Neural cell (in vitro differentiated cells): ENCODE data around the gene PLA2G2C. TPM values are rescaled to one million over a fixed set of nuclear protein-coding genes. Genes with fewer than 3 reads are reported as not detected.
A peak's percentile ranks its signal among the peaks of the same experiment; 100 is the strongest.

Experiments
- H2AFZ ChIP-seq: fragments of 200-600, 300-800 bp; sonication (generic), shearing (Covaris generic); 2 replicates; pipeline ENCODE4 v1.6.0; 2014; ENCODE audit warnings: low read depth, mild to moderate bottlenecking, antibody characterized with exemption, low read length, moderate library complexity
- H3F3A ChIP-seq: fragments of 200-600 bp; shearing (Covaris generic); 2 replicates; pipeline ENCODE4 v1.6.1; 2016; ENCODE audit warnings: mild to moderate bottlenecking, moderate library complexity, mixed read lengths, antibody characterized with exemption, low read length; ENCODE audit not compliant: insufficient read depth, poor library complexity, severe bottlenecking
- H3K27ac ChIP-seq: fragments of 200-600, 300-800 bp; sonication (generic), shearing (Covaris generic); 2 replicates; pipeline ENCODE4 v1.5.1; 2014; ENCODE audit warnings: mild to moderate bottlenecking, low read length, moderate library complexity
- H3K27me3 ChIP-seq: fragments of 300-800, 200-600 bp; sonication (generic), shearing (Covaris generic); 2 replicates; pipeline ENCODE4 v1.6.0; 2014; ENCODE audit warnings: mild to moderate bottlenecking, low read depth, low read length, moderate library complexity; ENCODE audit not compliant: insufficient read depth
- H3K36me3 ChIP-seq: fragments of 300-800, 200-600 bp; sonication (generic), shearing (Covaris generic); 2 replicates; pipeline ENCODE4 v1.5.1; 2014; ENCODE audit warnings: mild to moderate bottlenecking, antibody characterized with exemption, low read length, moderate library complexity; ENCODE audit not compliant: insufficient read depth
- H3K4me2 ChIP-seq: fragments of 300-800, 200-600 bp; sonication (generic), shearing (Covaris generic); 2 replicates; pipeline ENCODE4 v1.6.0; 2014; ENCODE audit warnings: mild to moderate bottlenecking, low read length
- H3K4me3 ChIP-seq: fragments of 300-800, 200-600 bp; sonication (generic), shearing (Covaris generic); 2 replicates; pipeline ENCODE4 v1.5.1; 2014; ENCODE audit warnings: mild to moderate bottlenecking, low read length, moderate library complexity
- H3K79me2 ChIP-seq: fragments of 200-600 bp; shearing (Covaris generic); replicated peaks from 2 replicates; pipeline ENCODE4 v1.6.0; 2014; ENCODE audit warnings: mild to moderate bottlenecking, low read length, moderate library complexity; ENCODE audit not compliant: insufficient read depth
- H3K9ac ChIP-seq: fragments of 300-800, 200-600 bp; sonication (generic), shearing (Covaris generic); 2 replicates; pipeline ENCODE4 v1.6.1; 2016; ENCODE audit warnings: mild to moderate bottlenecking, low read length, mixed read lengths
- H3K9me2 ChIP-seq: fragments of 200-600 bp; shearing (Covaris generic); 2 replicates; pipeline ENCODE4 v1.6.1; 2016; ENCODE audit warnings: mild to moderate bottlenecking, low read length, mixed read lengths; ENCODE audit not compliant: insufficient read depth
- H3K9me3 ChIP-seq: fragments of 200-600, 300-800 bp; sonication (generic), shearing (Covaris generic); 2 replicates; pipeline ENCODE4 v1.6.1; 2016; ENCODE audit warnings: mild to moderate bottlenecking, mixed run types, low read length, moderate library complexity, mixed read lengths
- H4K20me1 ChIP-seq: fragments of 200-600 bp; shearing (Covaris generic); 2 replicates; pipeline ENCODE4 v1.6.1; 2016; ENCODE audit warnings: mild to moderate bottlenecking, mixed run types; ENCODE audit not compliant: insufficient read depth
- EP300 ChIP-seq: fragments of 450-650 bp; conservative IDR thresholded peaks from 2 replicates; pipeline ENCODE4 v1.6.1; 2014; ENCODE audit warnings: antibody characterized with exemption, mild to moderate bottlenecking, moderate library complexity; ENCODE audit not compliant: poor library complexity, severe bottlenecking
- EZH2 ChIP-seq: fragments of 200-600, 300-800 bp; shearing (Covaris generic), sonication (generic); IDR thresholded peaks from 2 replicates; pipeline ENCODE4 v1.6.1; 2014; ENCODE audit warnings: antibody characterized with exemption, low read length, borderline replicate concordance, mild to moderate bottlenecking; ENCODE audit not compliant: insufficient read depth, poor library complexity, severe bottlenecking
- MXI1 ChIP-seq: fragments of 450-650 bp; conservative IDR thresholded peaks from 2 replicates; pipeline ENCODE4 v1.6.1; 2014; ENCODE audit warnings: antibody characterized with exemption, mild to moderate bottlenecking; ENCODE audit not compliant: poor library complexity, severe bottlenecking
- POLR2AphosphoS5 ChIP-seq: IDR thresholded peaks from 2 replicates; pipeline ENCODE4 v1.6.1; 2012
- RAD21 ChIP-seq: fragments of 450-650 bp; conservative IDR thresholded peaks from 2 replicates; pipeline ENCODE4 v1.6.1; 2014; ENCODE audit warnings: antibody characterized with exemption, mild to moderate bottlenecking, moderate library complexity
- REST ChIP-seq: IDR thresholded peaks from 2 replicates; pipeline ENCODE4 v1.6.1; 2012; ENCODE audit warnings: borderline replicate concordance
- SMC3 ChIP-seq: fragments of 450-650 bp; conservative IDR thresholded peaks from 2 replicates; pipeline ENCODE4 v1.6.1; 2014; ENCODE audit warnings: antibody characterized with exemption, mild to moderate bottlenecking, moderate library complexity; ENCODE audit not compliant: poor library complexity
- TAF1 ChIP-seq: IDR thresholded peaks from 2 replicates; pipeline ENCODE4 v1.6.1; 2012; ENCODE audit warnings: low read depth
- polyA plus RNA-seq: library from polyadenylated mRNA; depleted of rRNA; stranded (reverse); fragments of >200 nt; gene quantifications from 2 replicates; pipeline ENCODE4 v1.2.3, GENCODE V29; 2014
- TF ChIP-seq, protein P1 (sequence below): fragments of 450-650 bp; IDR thresholded peaks from 2 replicates; pipeline ENCODE4 v1.5.1; 2014; ENCODE audit warnings: antibody characterized with exemption, mild to moderate bottlenecking, moderate library complexity; ENCODE audit not compliant: poor library complexity, severe bottlenecking

PLA2G2C gene
- polyA plus RNA-seq, 1 donor from 2014 or later = not detected

DNA sequence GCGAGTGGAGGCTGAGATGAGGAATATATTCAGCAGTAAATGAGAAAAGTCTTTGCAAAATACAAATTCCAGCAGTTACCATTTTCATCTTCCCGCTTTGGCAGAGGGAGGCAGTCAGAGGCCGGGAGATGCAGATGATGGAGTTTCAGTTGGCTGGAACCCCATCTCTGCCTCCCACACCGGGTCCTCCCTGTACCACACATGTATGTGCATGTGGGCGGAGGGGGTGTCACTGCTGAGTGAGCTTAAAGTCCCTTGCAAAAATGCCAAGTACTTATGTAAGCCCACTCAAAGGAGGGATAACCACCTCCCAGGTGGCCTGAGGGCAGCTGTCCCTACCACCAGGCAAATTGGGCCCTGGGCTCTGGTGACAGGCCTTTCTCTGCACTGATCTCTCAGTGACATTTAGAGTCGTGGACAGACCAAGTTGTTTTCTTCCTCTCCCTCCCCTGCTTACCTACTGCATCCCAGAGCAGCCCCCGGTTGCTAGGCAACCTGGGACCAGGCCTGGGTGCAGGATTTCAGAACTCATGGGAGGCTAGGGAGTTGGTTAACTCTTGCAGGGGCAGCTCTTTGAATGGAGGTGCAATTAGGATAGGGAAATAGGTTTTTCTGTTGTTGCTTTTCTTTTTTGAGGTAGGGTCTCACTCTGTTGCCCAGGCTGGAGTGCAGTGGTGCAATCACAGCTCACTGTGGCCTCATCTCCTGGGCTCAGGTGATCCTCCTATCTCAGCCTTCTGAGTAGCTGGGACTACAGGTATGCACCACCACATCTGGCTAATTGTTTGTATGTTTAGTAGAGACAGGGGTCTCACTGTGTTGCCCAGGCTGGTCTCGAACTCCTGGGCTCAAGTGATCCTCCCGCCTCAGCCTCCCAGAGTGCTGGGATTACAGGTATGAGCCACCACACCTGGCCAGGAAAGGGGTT is 17.5 kb downstream of the PLA2G2C start:
- Histone ChIP-seq H4K20me1 (no peaks in the 10 kb centered on the region), H3F3A (no peaks in the 10 kb centered on the region), H3K27me3 (no peaks in the 10 kb centered on the region), H3K4me2 (no peak overlapping the region), H2AFZ (no peak overlapping the region), H3K9me2 (no peaks in the 10 kb centered on the region), H3K9me3 (no peaks in the 10 kb centered on the region), H3K27ac (no peak overlapping the region), H3K79me2 (no peaks in the 10 kb centered on the region), H3K4me3 (peak overlapping the region; percentile 30), H3K9ac (no peak overlapping the region), H3K36me3 (no peaks in the 10 kb centered on the region)
- no peak for TF ChIP-seq RAD21
- TF ChIP-seq TAF1 = no peak
- TF ChIP-seq SMC3 = no peak
- TF ChIP-seq, protein P1, sequence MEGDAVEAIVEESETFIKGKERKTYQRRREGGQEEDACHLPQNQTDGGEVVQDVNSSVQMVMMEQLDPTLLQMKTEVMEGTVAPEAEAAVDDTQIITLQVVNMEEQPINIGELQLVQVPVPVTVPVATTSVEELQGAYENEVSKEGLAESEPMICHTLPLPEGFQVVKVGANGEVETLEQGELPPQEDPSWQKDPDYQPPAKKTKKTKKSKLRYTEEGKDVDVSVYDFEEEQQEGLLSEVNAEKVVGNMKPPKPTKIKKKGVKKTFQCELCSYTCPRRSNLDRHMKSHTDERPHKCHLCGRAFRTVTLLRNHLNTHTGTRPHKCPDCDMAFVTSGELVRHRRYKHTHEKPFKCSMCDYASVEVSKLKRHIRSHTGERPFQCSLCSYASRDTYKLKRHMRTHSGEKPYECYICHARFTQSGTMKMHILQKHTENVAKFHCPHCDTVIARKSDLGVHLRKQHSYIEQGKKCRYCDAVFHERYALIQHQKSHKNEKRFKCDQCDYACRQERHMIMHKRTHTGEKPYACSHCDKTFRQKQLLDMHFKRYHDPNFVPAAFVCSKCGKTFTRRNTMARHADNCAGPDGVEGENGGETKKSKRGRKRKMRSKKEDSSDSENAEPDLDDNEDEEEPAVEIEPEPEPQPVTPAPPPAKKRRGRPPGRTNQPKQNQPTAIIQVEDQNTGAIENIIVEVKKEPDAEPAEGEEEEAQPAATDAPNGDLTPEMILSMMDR = no peak
- TF ChIP-seq POLR2AphosphoS5 = no peak
- TF ChIP-seq REST = no peak
- TF ChIP-seq EP300 = no peak
- no peak for TF ChIP-seq MXI1
- no peak for TF ChIP-seq EZH2

GRCh38 chr1:20167126-20167525 is 19.2 kb downstream of the PLA2G2C start:
- no peaks in the 10 kb centered on the region for H3K36me3 ChIP-seq
- H3F3A ChIP-seq = no peaks in the 10 kb centered on the region
- no peak overlapping the region for H3K9ac ChIP-seq
- no peaks in the 10 kb centered on the region for H3K9me3 ChIP-seq
- H3K9me2 ChIP-seq = no peaks in the 10 kb centered on the region
- no peak overlapping the region for H2AFZ ChIP-seq
- no peaks in the 10 kb centered on the region for H3K79me2 ChIP-seq
- no peak overlapping the region for H3K4me2 ChIP-seq
- TF ChIP-seq REST (no peak), RAD21 (no peak), MXI1 (no peak), POLR2AphosphoS5 (no peak), EP300 (no peak), TAF1 (no peak), SMC3 (no peak), EZH2 (no peak)
- TF ChIP-seq, protein P1 = no peak
- H3K27me3 ChIP-seq = no peaks in the 10 kb centered on the region
- H3K27ac ChIP-seq = no peak overlapping the region
- H3K4me3 ChIP-seq = no peak overlapping the region
- no peaks in the 10 kb centered on the region for H4K20me1 ChIP-seq
